Cardiac muscle cell (in vitro differentiated cells and primary cell): ENCODE measurements around the gene RASGRP2. TPM values are rescaled to one million over a fixed set of nuclear protein-coding genes. Genes with fewer than 3 reads are reported as not detected.
A peak's percentile ranks its signal among the peaks of the same experiment; 100 is the strongest.

ENCODE experiments used
- DNase-seq, 2 donors: peaks; one replicate each; pipeline versions ENCODE4 v3.0.0 to v3.0.0-alpha.2; 2010 to 2017; ENCODE audit warnings: low read depth in 1 of 2, low spot score in 1 of 2
- H3K27ac ChIP-seq: fragments of 200-600 bp; sonication (generic); 2 replicates; pipeline ENCODE4 v1.5.1; 2016
- H3K27me3 ChIP-seq: fragments of 200-600 bp; sonication (generic); 2 replicates; pipeline ENCODE4 v1.6.0; 2016; ENCODE audit warnings: control low read depth
- H3K36me3 ChIP-seq: fragments of 200-600 bp; sonication (generic); 2 replicates; pipeline ENCODE4 v1.5.1; 2016; ENCODE audit warnings: control low read depth
- H3K4me1 ChIP-seq: fragments of 200-600 bp; sonication (generic); 2 replicates; pipeline ENCODE4 v1.8.1; 2017; ENCODE audit warnings: low read depth, mild to moderate bottlenecking, mixed run types
- H3K4me3 ChIP-seq: fragments of 200-600 bp; sonication (generic); 2 replicates; pipeline ENCODE4 v1.5.1; 2016; ENCODE audit warnings: mild to moderate bottlenecking
- H3K9me3 ChIP-seq: fragments of 200-600 bp; sonication (generic); 2 replicates; pipeline ENCODE4 v1.5.1; 2017; ENCODE audit warnings: low read depth, mild to moderate bottlenecking, control low read depth
- CTCF ChIP-seq: IDR thresholded peaks from 2 replicates; pipeline ENCODE4 v1.5.1; 2012; ENCODE audit warnings: low read depth, mild to moderate bottlenecking, low read length
- polyA plus RNA-seq: library from polyadenylated mRNA; unstranded; fragments of >200 nt; fragmentation: Nextera tagmentation; extraction: Ambion mirVana; gene quantifications from 2 replicates; pipeline ENCODE4 v1.2.1, GENCODE V29; 2016
- total RNA-seq: library from RNA; depleted of rRNA; stranded (reverse); fragments of >200 nt; gene quantifications from 2 replicates; pipeline ENCODE4 v1.2.3, GENCODE V29; 2016

The RASGRP2 gene
- total and polyA plus RNA-seq, 2 experiments from 2014 or later = 60.8 to 64.0 TPM

GRCh38 chr11:64688534-64688982, 55.4 kb downstream of the RASGRP2 start:
- Histone ChIP-seq H3K27ac (no peak overlapping the region), H3K27me3 (peaks cover 29% of the 10 kb centered on the region), H3K9me3 (no peaks in the 10 kb centered on the region), H3K36me3 (no peaks in the 10 kb centered on the region), H3K4me1 (no peaks in the 10 kb centered on the region), H3K4me3 (peak overlapping the region; percentile 48)
- DNase-seq = peak; percentile 91 to 94
- peak; percentile 85 for TF ChIP-seq CTCF

- no peak overlapping the region for H3K4me3 ChIP-seq
- H3K36me3 ChIP-seq = no peaks in the 10 kb centered on the region
- no peak for TF ChIP-seq CTCF
- no peaks in the 10 kb centered on the region for H3K9me3 ChIP-seq
- H3K27me3 ChIP-seq = peaks cover 22% of the 10 kb centered on the region
- H3K27ac ChIP-seq = no peak overlapping the region
- DNase-seq = no peak
- no peaks in the 10 kb centered on the region for H3K4me1 ChIP-seq
Measured at GRCh38 chr11:64687643-64688533, 56.1 kb downstream of the RASGRP2 start.

- TF ChIP-seq CTCF = no peak
- no peaks in the 10 kb centered on the region for H3K9me3 ChIP-seq
- no peak overlapping the region for H3K27ac ChIP-seq
- H3K4me3 ChIP-seq = no peak overlapping the region
- no peaks in the 10 kb centered on the region for H3K4me1 ChIP-seq
- H3K36me3 ChIP-seq = no peaks in the 10 kb centered on the region
- no peak for DNase-seq
- H3K27me3 ChIP-seq = peaks cover 19% of the 10 kb centered on the region
Measured at GRCh38 chr11:64687204-64687603, 56.7 kb downstream of the RASGRP2 start.

- Histone ChIP-seq H3K36me3 (no peaks in the 10 kb centered on the region), H3K27me3 (peaks cover 13% of the 10 kb centered on the region), H3K27ac (no peak overlapping the region), H3K4me1 (no peaks in the 10 kb centered on the region), H3K9me3 (no peaks in the 10 kb centered on the region), H3K4me3 (no peak overlapping the region)
- TF ChIP-seq CTCF = no peak
- DNase-seq = no peak
Measured at GRCh38 chr11:64686466-64687170, 57.3 kb downstream of the RASGRP2 start.

- no peaks in the 10 kb centered on the region for H3K36me3 ChIP-seq
- H3K27me3 ChIP-seq = peaks cover 4% of the 10 kb centered on the region
- no peak for TF ChIP-seq CTCF
- no peak for DNase-seq
- H3K4me3 ChIP-seq = no peak overlapping the region
- H3K9me3 ChIP-seq = no peaks in the 10 kb centered on the region
- no peak overlapping the region for H3K27ac ChIP-seq
- no peaks in the 10 kb centered on the region for H3K4me1 ChIP-seq
Measured at GRCh38 chr11:64685536-64685935, 58.4 kb downstream of the RASGRP2 start.
